MM.1S (cell line): Measurements from ENCODE around the gene SLC8B1.

Experiments
- EZH2phosphoT487 ChIP-seq: fragments of 300-600 bp; sonication (generic); IDR thresholded peaks from 2 replicates; pipeline ENCODE4 v1.6.1; 2018; ENCODE audit warnings: antibody characterized with exemption, low read length
- TF ChIP-seq, protein P1 (sequence below): fragments of 300-600 bp; sonication (generic); IDR thresholded peaks from 2 replicates; pipeline ENCODE4 v1.5.1; 2016; ENCODE audit warnings: antibody characterized with exemption, low read length, mixed read lengths

DNA sequence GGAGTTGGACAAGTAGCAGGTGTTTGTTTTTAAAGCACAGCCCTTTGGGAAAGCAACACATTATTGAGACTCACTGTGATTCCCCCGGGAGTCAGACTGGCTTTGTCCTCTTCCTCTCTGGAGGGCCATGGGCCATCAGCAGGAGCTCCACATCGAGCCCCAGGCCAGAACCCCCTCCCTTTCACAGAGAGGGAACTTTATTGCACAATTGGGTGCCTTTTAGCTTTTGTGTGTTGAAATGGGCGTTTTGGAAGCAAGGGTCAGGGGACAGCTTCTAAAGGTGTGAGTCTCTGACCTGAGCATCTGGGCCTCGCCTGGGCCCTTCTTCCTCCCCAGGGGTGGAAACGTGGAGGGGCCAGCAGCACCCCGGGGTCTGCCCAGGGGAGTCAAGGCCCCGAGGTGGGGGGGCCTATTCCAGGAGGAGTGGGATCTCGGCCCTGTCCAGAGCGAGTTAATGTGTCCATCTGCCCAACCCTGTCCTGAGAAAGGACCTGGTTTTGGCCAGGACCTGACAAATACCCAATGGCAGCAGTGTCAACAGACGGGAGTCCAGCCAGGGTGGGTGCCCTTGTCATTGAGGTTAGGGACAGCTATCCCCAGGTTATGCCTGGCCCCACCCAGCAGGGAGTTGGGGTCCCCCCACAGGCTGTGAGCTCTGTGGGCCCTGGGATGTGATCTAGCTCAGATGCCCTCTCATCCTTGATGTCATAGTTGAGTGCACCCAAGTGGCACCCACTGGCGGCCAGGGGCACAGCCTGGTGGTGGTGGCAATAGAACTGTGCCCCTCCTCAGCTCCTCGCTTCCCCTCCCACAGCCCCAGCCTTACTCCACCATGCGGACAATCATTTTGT lies 37.1 kb downstream of the SLC8B1 start:
- TF ChIP-seq, protein P1, sequence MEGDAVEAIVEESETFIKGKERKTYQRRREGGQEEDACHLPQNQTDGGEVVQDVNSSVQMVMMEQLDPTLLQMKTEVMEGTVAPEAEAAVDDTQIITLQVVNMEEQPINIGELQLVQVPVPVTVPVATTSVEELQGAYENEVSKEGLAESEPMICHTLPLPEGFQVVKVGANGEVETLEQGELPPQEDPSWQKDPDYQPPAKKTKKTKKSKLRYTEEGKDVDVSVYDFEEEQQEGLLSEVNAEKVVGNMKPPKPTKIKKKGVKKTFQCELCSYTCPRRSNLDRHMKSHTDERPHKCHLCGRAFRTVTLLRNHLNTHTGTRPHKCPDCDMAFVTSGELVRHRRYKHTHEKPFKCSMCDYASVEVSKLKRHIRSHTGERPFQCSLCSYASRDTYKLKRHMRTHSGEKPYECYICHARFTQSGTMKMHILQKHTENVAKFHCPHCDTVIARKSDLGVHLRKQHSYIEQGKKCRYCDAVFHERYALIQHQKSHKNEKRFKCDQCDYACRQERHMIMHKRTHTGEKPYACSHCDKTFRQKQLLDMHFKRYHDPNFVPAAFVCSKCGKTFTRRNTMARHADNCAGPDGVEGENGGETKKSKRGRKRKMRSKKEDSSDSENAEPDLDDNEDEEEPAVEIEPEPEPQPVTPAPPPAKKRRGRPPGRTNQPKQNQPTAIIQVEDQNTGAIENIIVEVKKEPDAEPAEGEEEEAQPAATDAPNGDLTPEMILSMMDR = no peak
- no peak for TF ChIP-seq EZH2phosphoT487
